ENCODE data around the gene LLPH. TPM values are rescaled to one million over a fixed set of nuclear protein-coding genes. Genes with fewer than 3 reads are reported as not detected.
A peak's percentile ranks its signal among the peaks of the same experiment; 100 is the strongest.

LLPH gene
- total RNA-seq, 1 donor from 2014 or later: 19.9 TPM

GRCh38 chr12:66109056-66109455 lies 21.5 kb downstream of the LLPH start:
- H3K36me3 ChIP-seq: no peaks in the 10 kb centered on the region
- H3K27me3 Mint-ChIP-seq (ENCODE audit: insufficient read depth, low read depth): no peaks in the 10 kb centered on the region
- H3K79me2 ChIP-seq (ENCODE audit: low read depth): no peaks in the 10 kb centered on the region
- H3K4me2 ChIP-seq: no peak overlapping the region
- no peak overlapping the region for H3K4me3 ChIP-seq
- no peak overlapping the region for H3K9ac ChIP-seq
- H3K9me3 Mint-ChIP-seq: no peaks in the 10 kb centered on the region
- H3K4me1 ChIP-seq: peaks cover 10% of the 10 kb centered on the region
- no peak overlapping the region for H3K4me3 Mint-ChIP-seq
- TF ChIP-seq CTCF (IDR thresholded peaks at IDR 0.05): no peak
- TF ChIP-seq EZH2 (IDR thresholded peaks at IDR 0.05): no peak
- no peak for TF ChIP-seq EZH2phosphoT487 (IDR thresholded peaks at IDR 0.05)
- no peak overlapping the region for H3K27ac ChIP-seq
- peaks cover 7% of the 10 kb centered on the region for H3K4me1 Mint-ChIP-seq
- no peaks in the 10 kb centered on the region for H3K36me3 Mint-ChIP-seq
- H3K9me3 ChIP-seq (ENCODE audit: low read depth): no peaks in the 10 kb centered on the region
- H3K27me3 ChIP-seq: no peaks in the 10 kb centered on the region
- no peaks in the 10 kb centered on the region for H4K20me1 ChIP-seq (ENCODE audit: low read depth)
- H3K27ac Mint-ChIP-seq: no peak overlapping the region
- DNase-seq (ENCODE audit: low spot score): no peak
- no peaks in the 10 kb centered on the region for H3F3A ChIP-seq (ENCODE audit: low read depth)
- H2AFZ ChIP-seq (replicated peaks): no peak overlapping the region

GRCh38 chr12:66108386-66108785 lies 22.2 kb downstream of the LLPH start:
- TF ChIP-seq CTCF (IDR thresholded peaks at IDR 0.05) (no peak), EZH2phosphoT487 (IDR thresholded peaks at IDR 0.05) (no peak), EZH2 (IDR thresholded peaks at IDR 0.05) (no peak)
- H3K27me3 ChIP-seq: no peaks in the 10 kb centered on the region
- DNase-seq (ENCODE audit: low spot score): no peak
- H3K4me3 ChIP-seq: no peak overlapping the region
- peaks cover 10% of the 10 kb centered on the region for H3K4me1 ChIP-seq
- H3K9me3 ChIP-seq (ENCODE audit: low read depth): no peaks in the 10 kb centered on the region
- H3K27ac Mint-ChIP-seq: no peak overlapping the region
- no peaks in the 10 kb centered on the region for H3K9me3 Mint-ChIP-seq
- H3K4me1 Mint-ChIP-seq: peaks cover 7% of the 10 kb centered on the region
- H3F3A ChIP-seq (ENCODE audit: low read depth): no peaks in the 10 kb centered on the region
- H3K4me2 ChIP-seq: no peak overlapping the region
- no peaks in the 10 kb centered on the region for H4K20me1 ChIP-seq (ENCODE audit: low read depth)
- no peak overlapping the region for H3K27ac ChIP-seq
- H3K4me3 Mint-ChIP-seq: no peak overlapping the region
- no peaks in the 10 kb centered on the region for H3K36me3 Mint-ChIP-seq
- no peak overlapping the region for H3K9ac ChIP-seq
- H3K36me3 ChIP-seq: no peaks in the 10 kb centered on the region
- no peaks in the 10 kb centered on the region for H3K79me2 ChIP-seq (ENCODE audit: low read depth)
- no peaks in the 10 kb centered on the region for H3K27me3 Mint-ChIP-seq (ENCODE audit: insufficient read depth, low read depth)
- H2AFZ ChIP-seq (replicated peaks): no peak overlapping the region

DNA sequence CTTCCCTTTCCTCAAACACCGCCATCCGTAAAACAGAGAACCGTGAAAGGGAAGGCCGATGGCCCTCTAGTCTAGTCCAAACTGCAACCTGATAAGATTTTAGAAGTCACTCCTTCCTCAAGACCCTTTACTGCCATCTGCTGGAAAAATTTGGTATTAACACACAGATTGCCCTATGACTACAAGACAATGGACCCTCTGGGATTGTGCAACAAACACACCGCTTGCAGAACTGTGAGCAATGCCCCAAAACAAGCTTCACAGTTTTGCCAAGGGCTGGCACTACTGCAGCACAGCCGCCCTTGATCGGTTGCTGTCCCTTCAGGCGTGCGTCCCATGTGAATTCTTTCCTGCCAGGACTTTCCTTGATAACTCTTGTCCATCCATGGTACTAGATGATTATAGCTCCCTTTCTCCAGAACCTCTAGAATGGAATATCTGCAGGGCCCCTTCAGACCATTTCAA lies 23.1 kb downstream of the LLPH start:
- no peak overlapping the region for H3K4me2 ChIP-seq
- H3K4me1 ChIP-seq: peaks cover 10% of the 10 kb centered on the region
- peaks cover 7% of the 10 kb centered on the region for H3K4me1 Mint-ChIP-seq
- H3K36me3 Mint-ChIP-seq: no peaks in the 10 kb centered on the region
- no peaks in the 10 kb centered on the region for H3K27me3 ChIP-seq
- peak; percentile 76 for TF ChIP-seq CTCF (IDR thresholded peaks at IDR 0.05)
- TF ChIP-seq EZH2 (IDR thresholded peaks at IDR 0.05): no peak
- no peak overlapping the region for H3K27ac ChIP-seq
- H3K27ac Mint-ChIP-seq: peak overlapping the region; percentile 44
- no peak overlapping the region for H3K9ac ChIP-seq
- H3K27me3 Mint-ChIP-seq (ENCODE audit: insufficient read depth, low read depth): no peaks in the 10 kb centered on the region
- peak; percentile 91 for DNase-seq (ENCODE audit: low spot score)
- H2AFZ ChIP-seq (replicated peaks): peak overlapping the region; percentile 81
- no peaks in the 10 kb centered on the region for H4K20me1 ChIP-seq (ENCODE audit: low read depth)
- no peaks in the 10 kb centered on the region for H3F3A ChIP-seq (ENCODE audit: low read depth)
- H3K4me3 Mint-ChIP-seq: no peak overlapping the region
- H3K36me3 ChIP-seq: no peaks in the 10 kb centered on the region
- no peaks in the 10 kb centered on the region for H3K9me3 ChIP-seq (ENCODE audit: low read depth)
- no peaks in the 10 kb centered on the region for H3K79me2 ChIP-seq (ENCODE audit: low read depth)
- no peaks in the 10 kb centered on the region for H3K9me3 Mint-ChIP-seq
- H3K4me3 ChIP-seq: no peak overlapping the region

All from neural progenitor cell (in vitro differentiated cells).